ENCODE measurements around the gene NDUFB2. TPM values are rescaled to one million over a fixed set of nuclear protein-coding genes. Genes with fewer than 3 reads are reported as not detected.

NDUFB2 gene
- total and polyA plus RNA-seq, 9 of the 15 experiments (the other 6 are each of a cell fraction or from before 2014, with no cell fraction given) = 220 to 2,075 (median 320) TPM

GRCh38 chr7:140697447-140698143, 1.1 kb downstream of the NDUFB2 start:
- Histone ChIP-seq H3K4me1 (replicated peaks in 1 of 2; ENCODE audit: control insufficient read depth in 2 of 2, insufficient read depth in 2 of 2, low read length in 2 of 2) (peaks cover 18 to 33% of the 10 kb centered on the region in 2 experiments; a peak in 3 of 5 replicates), H3K36me3 (ENCODE audit: control insufficient read depth, insufficient read depth, low read length) (peaks cover 26% of the 10 kb centered on the region; the same call in 2 of the 3 replicates), H3K27ac (ENCODE audit: extremely low read depth, low read depth, low read length) (peak overlapping the region; percentile 85), H3K27me3 (ENCODE audit: control insufficient read depth in 2 of 2, insufficient read depth in 2 of 2, low read length in 2 of 2) (no peaks in the 10 kb centered on the region; a peak in 1 of 5 replicates), H3K9ac (ENCODE audit: insufficient read depth in 1 of 2, low read depth in 2 of 2, low read length in 2 of 2) (peak overlapping the region; percentile 80 to 95), H3K9me1 (ENCODE audit: control insufficient read depth, insufficient read depth, low read length) (peaks cover 3% of the 10 kb centered on the region), H2AFZ (ENCODE audit: low read depth, low read length) (peak overlapping the region; percentile 95), H3K4me2 (ENCODE audit: insufficient read depth, low read length) (peak overlapping the region; percentile 100), H3K79me2 (ENCODE audit: control insufficient read depth, insufficient read depth, low read length) (peaks cover 57% of the 10 kb centered on the region), H4K20me1 (replicated peaks; ENCODE audit: control insufficient read depth, insufficient read depth, low read length) (0 out of 2 replicates have a peak, but pooled peaks cover 7% of the 10 kb centered on the region), H3K4me3 (peak overlapping the region; percentile 86), H3K9me3 (replicated peaks; ENCODE audit: control insufficient read depth, insufficient read depth, low read depth, low read length) (no peaks in the 10 kb centered on the region)
- in situ Hi-C loops (cut with MboI) (no loop called here), intact Hi-C loops (cut with micrococcal nuclease) (loop anchor here (5.0 to 10.0 kb wide), 2 partner anchors 227 to 315 kb away; partner anchors contain the start of genes BRAF and MRPS33)
- 14% methylated on average over 24 of the region's 24 CpGs for WGBS (ENCODE audit: insufficient coverage, low coverage, missing lambda C conversion rate)
- DNase-seq (ENCODE audit: extremely low read depth in 1 of 4, low spot score in 3 of 4) (no peak), ATAC-seq (no peak), FAIRE-seq (no peak)
- ChIA-PET CTCF (ENCODE audit: low intra/inter-chr PET ratio) (no interaction called here), POLR2A (interaction anchor here (0.6 to 1.5 kb wide), 6 partner anchors 8 to 960 kb away, joined by 3 to 7 read pairs (median 3); no protein-coding TSS in a partner anchor)
- TSS peak; percentile 44 for BruUV-seq (replicated peaks)
- TF ChIP-seq ZNF143 (CRISPR knock-in tag; IDR thresholded peaks at IDR 0.05) = no peak
- no peak for TF ChIP-seq HINFP (tag; conservative IDR thresholded peaks at IDR 0.05; ENCODE audit: low read depth)
- no peak for TF ChIP-seq FOXA3 (CRISPR knock-in tag; conservative IDR thresholded peaks at IDR 0.05 in 1 of 2, IDR thresholded peaks at IDR 0.05 in 1 of 2)
- peak; percentile 22; the same call in 1 of the 2 replicates for TF ChIP-seq AFF4 (CRISPR knock-in tag; IDR thresholded peaks at IDR 0.05)
- no peak for TF ChIP-seq EZH2 (IDR thresholded peaks at IDR 0.05; ENCODE audit: borderline replicate concordance, low read depth, low read length)
- peak in 1 of 3 experiments; percentile 4 for TF ChIP-seq YY1 (IDR thresholded peaks at IDR 0.05; ENCODE audit: borderline replicate concordance in 1 of 3, control insufficient read depth in 1 of 3, extremely low read depth in 1 of 3, insufficient read depth in 3 of 3, insufficient read length in 1 of 3, insufficient replicate concordance in 2 of 3, low read depth in 1 of 3, low read length in 2 of 3)
- TF ChIP-seq ZFX (CRISPR knock-in tag; IDR thresholded peaks at IDR 0.05) = no peak
- no peak for TF ChIP-seq RFX5 (IDR thresholded peaks at IDR 0.05; ENCODE audit: low read depth, low read length)
- no peak for TF ChIP-seq ZBTB12 (CRISPR knock-in tag; IDR thresholded peaks at IDR 0.05)
- TF ChIP-seq ATF3 (IDR thresholded peaks at IDR 0.05) = no peak
- no peak for TF ChIP-seq ATF3 (CRISPR knock-in tag; conservative IDR thresholded peaks at IDR 0.05)
- TF ChIP-seq TBL1XR1 (IDR thresholded peaks at IDR 0.05; ENCODE audit: low read length in 2 of 2) = no peak

Measured in K562 (cell line).